Measurements from ENCODE around the gene ATIC.

Gene ATIC

DNA sequence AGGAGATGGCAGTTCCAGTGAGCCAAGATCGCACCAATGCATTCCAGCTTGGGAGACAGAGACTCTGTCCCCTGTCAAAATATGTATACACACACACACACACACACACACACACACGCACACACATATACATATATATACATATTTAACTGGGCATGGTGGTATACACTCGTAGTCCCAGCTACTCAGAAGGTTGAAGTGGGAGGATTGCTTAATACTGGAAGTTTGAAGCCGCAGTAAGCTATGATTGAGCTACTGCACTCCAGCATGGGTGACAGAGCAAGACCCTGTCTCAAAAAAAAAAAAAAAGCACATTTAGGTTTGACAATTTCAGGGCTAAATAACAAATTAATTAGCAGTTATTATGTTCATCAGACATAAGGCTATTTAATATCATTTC, 36.0 kb upstream of the ATIC start:
- no peaks in the 10 kb centered on the region for H3K79me2 ChIP-seq (ENCODE audit: insufficient read depth, low read length)
- H4K20me1 ChIP-seq (ENCODE audit: insufficient read depth, low read length, poor library complexity, severe bottlenecking): no peaks in the 10 kb centered on the region
- no peak overlapping the region for H3K4me3 ChIP-seq (ENCODE audit: low read length, poor library complexity, severe bottlenecking)
- TF ChIP-seq, protein P1, sequence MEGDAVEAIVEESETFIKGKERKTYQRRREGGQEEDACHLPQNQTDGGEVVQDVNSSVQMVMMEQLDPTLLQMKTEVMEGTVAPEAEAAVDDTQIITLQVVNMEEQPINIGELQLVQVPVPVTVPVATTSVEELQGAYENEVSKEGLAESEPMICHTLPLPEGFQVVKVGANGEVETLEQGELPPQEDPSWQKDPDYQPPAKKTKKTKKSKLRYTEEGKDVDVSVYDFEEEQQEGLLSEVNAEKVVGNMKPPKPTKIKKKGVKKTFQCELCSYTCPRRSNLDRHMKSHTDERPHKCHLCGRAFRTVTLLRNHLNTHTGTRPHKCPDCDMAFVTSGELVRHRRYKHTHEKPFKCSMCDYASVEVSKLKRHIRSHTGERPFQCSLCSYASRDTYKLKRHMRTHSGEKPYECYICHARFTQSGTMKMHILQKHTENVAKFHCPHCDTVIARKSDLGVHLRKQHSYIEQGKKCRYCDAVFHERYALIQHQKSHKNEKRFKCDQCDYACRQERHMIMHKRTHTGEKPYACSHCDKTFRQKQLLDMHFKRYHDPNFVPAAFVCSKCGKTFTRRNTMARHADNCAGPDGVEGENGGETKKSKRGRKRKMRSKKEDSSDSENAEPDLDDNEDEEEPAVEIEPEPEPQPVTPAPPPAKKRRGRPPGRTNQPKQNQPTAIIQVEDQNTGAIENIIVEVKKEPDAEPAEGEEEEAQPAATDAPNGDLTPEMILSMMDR (conservative IDR thresholded peaks at IDR 0.05; ENCODE audit: low read length): no peak
- TF ChIP-seq EZH2phosphoT487 (IDR thresholded peaks at IDR 0.05; ENCODE audit: borderline replicate concordance): no peak
- H3K9me3 ChIP-seq (ENCODE audit: insufficient read depth, low read depth, low read length): no peaks in the 10 kb centered on the region
- no peak overlapping the region for H2AFZ ChIP-seq (ENCODE audit: low read length)
- no peaks in the 10 kb centered on the region for H3K4me1 ChIP-seq (ENCODE audit: insufficient read depth, low read length, poor library complexity, severe bottlenecking)
- no peaks in the 10 kb centered on the region for H3K36me3 ChIP-seq (ENCODE audit: insufficient read depth, low read length)
- H3F3A ChIP-seq (ENCODE audit: low read depth): no peaks in the 10 kb centered on the region
- no peak overlapping the region for H3K9ac ChIP-seq (ENCODE audit: low read depth, low read length, poor library complexity, severe bottlenecking)
- H3K4me2 ChIP-seq (ENCODE audit: low read depth, low read length, poor library complexity, severe bottlenecking): no peak overlapping the region
- H3K9me2 ChIP-seq (replicated peaks; ENCODE audit: low read depth, low read length): no peaks in the 10 kb centered on the region
- no peaks in the 10 kb centered on the region for H3K27me3 ChIP-seq (ENCODE audit: insufficient read depth, low read length, poor library complexity, severe bottlenecking)

DNA sequence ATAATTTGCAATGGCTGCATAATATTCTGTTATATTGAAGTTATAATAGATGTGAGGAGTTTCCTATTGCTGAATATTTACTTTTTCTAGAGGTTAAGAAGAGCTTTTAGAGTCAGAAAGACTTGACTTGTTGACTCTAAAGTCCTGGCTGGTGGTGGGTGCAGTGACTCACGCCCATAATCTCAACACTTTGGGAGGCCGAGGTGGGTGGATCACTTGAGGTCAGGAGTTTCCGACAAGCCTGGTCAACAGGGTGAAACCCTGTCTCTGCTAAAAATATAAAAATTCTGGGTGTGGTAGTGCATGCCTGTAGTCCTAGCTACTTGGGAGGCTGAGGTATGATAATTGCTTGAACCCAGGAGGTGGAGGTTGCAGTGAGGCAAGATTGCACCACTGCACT, 33.9 kb upstream of the ATIC start:
- Histone ChIP-seq H3K9ac (ENCODE audit: low read depth, low read length, poor library complexity, severe bottlenecking) (no peak overlapping the region), H3K4me3 (ENCODE audit: low read length, poor library complexity, severe bottlenecking) (no peak overlapping the region), H4K20me1 (ENCODE audit: insufficient read depth, low read length, poor library complexity, severe bottlenecking) (no peaks in the 10 kb centered on the region), H3K9me2 (replicated peaks; ENCODE audit: low read depth, low read length) (no peaks in the 10 kb centered on the region), H3K27me3 (ENCODE audit: insufficient read depth, low read length, poor library complexity, severe bottlenecking) (no peaks in the 10 kb centered on the region), H2AFZ (ENCODE audit: low read length) (no peak overlapping the region), H3K4me2 (ENCODE audit: low read depth, low read length, poor library complexity, severe bottlenecking) (no peak overlapping the region), H3K9me3 (ENCODE audit: insufficient read depth, low read depth, low read length) (no peaks in the 10 kb centered on the region), H3K79me2 (ENCODE audit: insufficient read depth, low read length) (no peaks in the 10 kb centered on the region), H3K4me1 (ENCODE audit: insufficient read depth, low read length, poor library complexity, severe bottlenecking) (no peaks in the 10 kb centered on the region), H3F3A (ENCODE audit: low read depth) (no peaks in the 10 kb centered on the region), H3K36me3 (ENCODE audit: insufficient read depth, low read length) (no peaks in the 10 kb centered on the region)
- TF ChIP-seq, protein P1 (conservative IDR thresholded peaks at IDR 0.05; ENCODE audit: low read length): no peak
- no peak for TF ChIP-seq EZH2phosphoT487 (IDR thresholded peaks at IDR 0.05; ENCODE audit: borderline replicate concordance)

DNA sequence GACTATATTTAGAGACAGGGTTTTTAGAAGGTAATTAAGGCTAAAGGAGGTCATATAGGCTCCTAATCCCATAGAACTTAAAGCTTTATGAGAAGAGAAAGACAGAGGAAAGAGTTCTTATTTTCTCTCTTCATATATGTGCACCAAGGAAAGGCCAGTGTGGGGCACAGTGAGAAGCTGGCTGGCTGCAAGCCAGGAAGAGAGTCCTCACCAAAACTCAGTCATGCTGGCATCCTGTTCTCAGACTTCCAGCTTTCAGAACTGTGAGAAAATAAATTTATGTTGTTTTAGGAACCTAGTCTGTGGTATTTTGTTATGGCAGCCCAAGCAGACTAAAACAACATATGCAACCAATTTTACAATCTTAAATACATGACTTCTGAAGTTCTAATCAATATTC, 31.5 kb upstream of the ATIC start:
- no peaks in the 10 kb centered on the region for H3K27me3 ChIP-seq (ENCODE audit: insufficient read depth, low read length, poor library complexity, severe bottlenecking)
- H3K36me3 ChIP-seq (ENCODE audit: insufficient read depth, low read length): no peaks in the 10 kb centered on the region
- no peaks in the 10 kb centered on the region for H3K9me3 ChIP-seq (ENCODE audit: insufficient read depth, low read depth, low read length)

More for the DNA sequence above, 31.5 kb upstream of the ATIC start:
- Histone ChIP-seq H2AFZ (ENCODE audit: low read length) (peak overlapping the region; percentile 33; the same call in 1 of the 2 replicates), H3K4me1 (ENCODE audit: insufficient read depth, low read length, poor library complexity, severe bottlenecking) (no peaks in the 10 kb centered on the region), H3K9ac (ENCODE audit: low read depth, low read length, poor library complexity, severe bottlenecking) (no peak overlapping the region), H3K79me2 (ENCODE audit: insufficient read depth, low read length) (no peaks in the 10 kb centered on the region), H3K9me2 (replicated peaks; ENCODE audit: low read depth, low read length) (no peaks in the 10 kb centered on the region), H4K20me1 (ENCODE audit: insufficient read depth, low read length, poor library complexity, severe bottlenecking) (no peaks in the 10 kb centered on the region), H3F3A (ENCODE audit: low read depth) (no peaks in the 10 kb centered on the region), H3K4me2 (ENCODE audit: low read depth, low read length, poor library complexity, severe bottlenecking) (no peak overlapping the region), H3K4me3 (ENCODE audit: low read length, poor library complexity, severe bottlenecking) (no peak overlapping the region)
- no peak for TF ChIP-seq EZH2phosphoT487 (IDR thresholded peaks at IDR 0.05; ENCODE audit: borderline replicate concordance)
- TF ChIP-seq, protein P1 (conservative IDR thresholded peaks at IDR 0.05; ENCODE audit: low read length): no peak
